GM06990 (cell line): ENCODE data around the gene SFXN4.

Source experiments
- DNase-seq: peaks from one replicate; pipeline ENCODE4 v3.0.0-alpha.2; 2011; ENCODE audit not compliant: insufficient read length; ENCODE audit errors: extremely low read depth
- H3K27me3 ChIP-seq: replicated peaks from 2 replicates; pipeline ENCODE4 v1.6.0; 2011; ENCODE audit warnings: low read length; ENCODE audit not compliant: control insufficient read depth, insufficient read depth
- H3K36me3 ChIP-seq: 2 replicates; pipeline ENCODE4 v1.5.1; 2011; ENCODE audit warnings: low read length; ENCODE audit not compliant: control insufficient read depth, insufficient read depth
- H3K4me3 ChIP-seq: replicated peaks from 2 replicates; pipeline ENCODE4 v1.5.1; 2011; ENCODE audit warnings: low read depth, mild to moderate bottlenecking, control low read depth, low read length
- TF ChIP-seq, protein P1 (sequence below): IDR thresholded peaks from 2 replicates; pipeline ENCODE4 v1.5.1; 2011; ENCODE audit warnings: low read length, control low read depth, mild to moderate bottlenecking, inconsistent platforms; ENCODE audit not compliant: insufficient read depth, poor library complexity, severe bottlenecking

Gene SFXN4

DNA sequence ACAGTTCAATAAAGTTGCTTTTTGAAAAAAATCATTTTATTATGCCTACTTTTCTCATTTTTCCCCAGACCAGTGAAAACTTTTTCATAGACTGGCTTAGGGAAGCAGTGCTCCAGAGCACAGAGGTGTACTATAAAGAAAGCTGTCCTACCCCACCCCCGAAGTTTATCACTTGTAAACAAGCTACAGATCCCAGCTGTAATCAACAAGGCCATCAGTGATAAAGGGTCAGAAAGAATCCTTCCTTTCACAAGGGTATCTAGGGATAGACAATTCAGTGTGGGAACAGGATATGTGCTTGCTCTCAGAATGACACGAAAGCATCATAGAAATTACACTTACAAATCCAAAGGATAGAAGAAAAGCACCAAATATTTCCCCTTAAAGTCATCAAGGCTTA is 8.6 kb upstream of the SFXN4 start:
- no peak for DNase-seq
- Histone ChIP-seq H3K27me3 (no peaks in the 10 kb centered on the region), H3K36me3 (peaks cover 22% of the 10 kb centered on the region), H3K4me3 (no peak overlapping the region)
- TF ChIP-seq, protein P1, sequence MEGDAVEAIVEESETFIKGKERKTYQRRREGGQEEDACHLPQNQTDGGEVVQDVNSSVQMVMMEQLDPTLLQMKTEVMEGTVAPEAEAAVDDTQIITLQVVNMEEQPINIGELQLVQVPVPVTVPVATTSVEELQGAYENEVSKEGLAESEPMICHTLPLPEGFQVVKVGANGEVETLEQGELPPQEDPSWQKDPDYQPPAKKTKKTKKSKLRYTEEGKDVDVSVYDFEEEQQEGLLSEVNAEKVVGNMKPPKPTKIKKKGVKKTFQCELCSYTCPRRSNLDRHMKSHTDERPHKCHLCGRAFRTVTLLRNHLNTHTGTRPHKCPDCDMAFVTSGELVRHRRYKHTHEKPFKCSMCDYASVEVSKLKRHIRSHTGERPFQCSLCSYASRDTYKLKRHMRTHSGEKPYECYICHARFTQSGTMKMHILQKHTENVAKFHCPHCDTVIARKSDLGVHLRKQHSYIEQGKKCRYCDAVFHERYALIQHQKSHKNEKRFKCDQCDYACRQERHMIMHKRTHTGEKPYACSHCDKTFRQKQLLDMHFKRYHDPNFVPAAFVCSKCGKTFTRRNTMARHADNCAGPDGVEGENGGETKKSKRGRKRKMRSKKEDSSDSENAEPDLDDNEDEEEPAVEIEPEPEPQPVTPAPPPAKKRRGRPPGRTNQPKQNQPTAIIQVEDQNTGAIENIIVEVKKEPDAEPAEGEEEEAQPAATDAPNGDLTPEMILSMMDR: no peak

DNA sequence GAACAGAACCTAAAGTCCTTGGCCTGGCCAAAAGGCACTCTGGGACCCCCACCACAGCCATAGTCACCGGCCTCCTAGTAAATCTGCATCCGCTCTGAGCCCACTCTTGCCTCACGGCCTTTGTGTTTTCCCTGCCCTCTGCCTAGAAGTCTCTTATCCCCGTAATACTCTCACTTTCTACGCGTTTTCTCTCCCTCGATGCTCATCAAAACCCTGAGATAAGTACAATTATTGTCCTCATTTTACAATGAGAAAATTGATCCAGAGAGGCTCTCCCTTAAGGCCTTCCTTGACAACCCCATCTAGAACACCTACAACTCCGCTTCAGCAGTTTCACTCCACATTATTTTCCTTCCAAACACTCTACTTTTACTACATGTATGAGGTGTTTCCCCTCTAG is 1.5 kb upstream of the SFXN4 start:
- Histone ChIP-seq H3K4me3 (no peak overlapping the region), H3K36me3 (peaks cover 16% of the 10 kb centered on the region), H3K27me3 (no peaks in the 10 kb centered on the region)
- TF ChIP-seq, protein P1: no peak
- DNase-seq: no peak

DNA sequence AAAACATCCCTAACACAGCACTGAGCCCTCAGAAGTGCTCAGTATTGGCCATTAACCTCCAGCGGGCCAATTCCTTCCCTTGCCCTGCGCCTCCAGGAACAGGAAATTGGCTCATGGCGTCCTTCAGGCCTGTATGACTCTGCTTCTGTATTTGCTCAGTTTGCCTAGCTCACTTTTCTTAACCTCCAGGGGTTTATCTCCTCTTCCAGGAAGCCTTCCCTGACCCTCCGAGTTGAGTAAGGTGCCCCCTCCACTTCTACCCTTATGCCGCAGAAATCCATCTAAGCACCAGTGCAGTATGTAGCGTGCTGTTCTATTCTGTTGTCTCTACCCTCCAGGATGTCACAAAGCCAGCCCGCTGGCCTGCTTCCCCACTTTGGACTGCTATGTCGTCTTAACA is 1.1 kb upstream of the SFXN4 start:
- H3K27me3 ChIP-seq: no peaks in the 10 kb centered on the region
- TF ChIP-seq, protein P1: no peak
- DNase-seq: no peak
- no peak overlapping the region for H3K4me3 ChIP-seq
- peaks cover 13% of the 10 kb centered on the region for H3K36me3 ChIP-seq

DNA sequence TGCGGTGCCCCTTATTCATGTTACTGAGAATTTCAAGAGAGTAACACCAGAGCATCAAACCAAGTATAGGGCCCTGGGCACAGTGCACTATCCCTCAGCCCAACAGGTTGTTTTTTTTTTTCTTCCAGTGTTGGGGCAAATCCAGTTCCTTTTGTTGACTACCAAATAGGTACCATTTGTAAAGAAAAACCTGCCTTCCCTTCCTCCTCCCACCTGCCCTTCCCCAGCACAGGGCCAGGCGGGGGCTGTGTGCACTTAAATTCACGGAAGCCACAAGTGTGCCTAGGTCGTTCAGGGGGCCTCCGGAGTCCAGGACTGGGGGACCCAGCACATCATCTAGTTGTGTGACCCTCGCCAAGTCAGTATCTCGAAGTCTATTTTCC is 595 bp upstream of the SFXN4 start:
- TF ChIP-seq, protein P1: no peak
- Histone ChIP-seq H3K4me3 (peak overlapping the region; percentile 93), H3K27me3 (no peaks in the 10 kb centered on the region), H3K36me3 (peaks cover 10% of the 10 kb centered on the region)
- DNase-seq: no peak

DNA sequence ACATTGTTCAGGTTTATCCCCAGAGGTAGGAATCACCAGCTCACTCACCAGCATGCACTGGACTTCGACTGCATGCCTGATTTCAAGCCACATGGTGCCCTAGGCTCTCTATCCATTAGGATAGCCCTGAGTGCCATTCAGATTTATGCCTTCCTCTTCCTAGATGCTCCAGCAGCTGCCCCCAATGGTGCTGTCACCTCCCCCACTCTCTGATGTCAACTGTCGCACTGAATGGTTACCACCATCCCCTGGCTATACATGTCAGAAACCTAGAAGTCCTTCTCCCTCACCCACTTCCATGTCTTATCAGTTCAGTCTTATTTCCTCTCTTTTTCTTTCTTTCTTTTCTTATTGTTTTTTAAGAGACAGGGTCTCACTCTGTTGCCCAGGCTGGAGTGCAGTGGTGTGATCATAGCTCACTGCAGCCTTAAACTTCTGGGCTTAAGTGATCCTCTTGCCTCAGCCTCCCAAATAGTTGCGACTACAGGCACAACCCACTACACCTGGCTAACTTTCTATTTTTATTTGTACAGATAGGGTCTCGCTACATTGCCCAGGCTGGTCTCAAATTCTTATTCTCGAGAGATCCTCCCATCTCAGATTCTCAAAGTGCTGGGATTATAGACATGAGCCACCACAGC is 2.9 kb downstream of the SFXN4 start:
- Histone ChIP-seq H3K27me3 (no peaks in the 10 kb centered on the region), H3K4me3 (no peak overlapping the region), H3K36me3 (peaks cover 14% of the 10 kb centered on the region)
- no peak for DNase-seq
- TF ChIP-seq, protein P1: no peak
